CD14-positive monocyte (primary cell): ENCODE measurements around the gene TM9SF3. TPM values are rescaled to one million over a fixed set of nuclear protein-coding genes. Genes with fewer than 3 reads are reported as not detected.

Experiments used
- DNase-seq, 3 donors: peaks; one replicate each; pipeline ENCODE4 v3.0.0-alpha.2; 2011 to 2022
- H2AFZ ChIP-seq: 2 replicates; pipeline ENCODE4 v1.6.0; 2012; ENCODE audit warnings: mild to moderate bottlenecking, low read depth, low read length, inconsistent platforms; ENCODE audit not compliant: insufficient read depth, poor library complexity, severe bottlenecking
- H3K27ac ChIP-seq, 2 donors: 1 replicate in 1 of 2; 2 replicates in 1 of 2; pipeline ENCODE4 v1.5.1; 2012 to 2013; ENCODE audit warnings: low read length in 2 of 2, control low read depth in 1 of 2, inconsistent platforms in 1 of 2, low read depth in 1 of 2, mild to moderate bottlenecking in 1 of 2
- H3K27me3 ChIP-seq, 2 donors: one replicate each; pipeline versions ENCODE4 v1.6.0 to v1.6.1; 2011 to 2013; ENCODE audit warnings: low read length in 2 of 2; ENCODE audit not compliant: control insufficient read depth in 2 of 2, insufficient read depth in 2 of 2
- H3K36me3 ChIP-seq, 2 donors: replicated peaks in 1 of 2; 1 replicate in 1 of 2; 2 replicates in 1 of 2; pipeline versions ENCODE4 v1.5.1 to v1.6.1; 2012 to 2013; ENCODE audit warnings: low read length in 2 of 2, control low read depth in 1 of 2, inconsistent platforms in 1 of 2, mild to moderate bottlenecking in 1 of 2; ENCODE audit not compliant: insufficient read depth in 2 of 2, control insufficient read depth in 1 of 2
- H3K4me1 ChIP-seq, 2 donors: 1 replicate in 1 of 2; 2 replicates in 1 of 2; pipeline versions ENCODE4 v1.5.1 to v1.6.1; 2012 to 2013; ENCODE audit warnings: low read length in 2 of 2, control low read depth in 1 of 2, inconsistent platforms in 1 of 2, mild to moderate bottlenecking in 1 of 2, moderate library complexity in 1 of 2; ENCODE audit not compliant: insufficient read depth in 2 of 2, control insufficient read depth in 1 of 2
- H3K4me2 ChIP-seq: replicated peaks from 2 replicates; pipeline ENCODE3; 2012; ENCODE audit warnings: low read length, moderate library complexity, mild to moderate bottlenecking; ENCODE audit not compliant: poor library complexity, severe bottlenecking; ENCODE audit errors: extremely low read depth
- H3K4me3 ChIP-seq, 3 experiments: fragments of 200-600 bp in 1 of 3; sonication (generic) in 1 of 3; replicated peaks in 1 of 3; 1 replicate in 2 of 3; 2 replicates in 1 of 3; pipeline ENCODE4 v1.5.1; 2011 to 2013; ENCODE audit warnings: low read length in 3 of 3, mild to moderate bottlenecking in 3 of 3, control low read depth in 2 of 3, low read depth in 2 of 3, inconsistent platforms in 1 of 3, moderate library complexity in 1 of 3
- H3K79me2 ChIP-seq: 2 replicates; pipeline ENCODE4 v1.6.0; 2012; ENCODE audit warnings: mild to moderate bottlenecking, control low read depth, inconsistent platforms, low read length, moderate library complexity; ENCODE audit not compliant: insufficient read depth
- H3K9ac ChIP-seq: 2 replicates; pipeline ENCODE4 v1.6.0; 2017; ENCODE audit warnings: low read length, mild to moderate bottlenecking; ENCODE audit not compliant: insufficient read depth, poor library complexity, severe bottlenecking
- H3K9me3 ChIP-seq, 2 donors: replicated peaks in 1 of 2; 1 replicate in 1 of 2; 2 replicates in 1 of 2; pipeline versions ENCODE4 v1.5.1 to v1.6.1; 2012 to 2013; ENCODE audit warnings: low read length in 2 of 2, control low read depth in 1 of 2; ENCODE audit not compliant: control insufficient read depth in 1 of 2, insufficient read depth in 1 of 2
- H4K20me1 ChIP-seq: 2 replicates; pipeline ENCODE4 v1.6.0; 2012; ENCODE audit warnings: mild to moderate bottlenecking, low read length, control low read depth, moderate library complexity; ENCODE audit not compliant: insufficient read depth
- H3K27ac Mint-ChIP-seq, 7 donors: one replicate each; pipeline ENCODE4 v1.8.0; 2020; ENCODE audit warnings: mild to moderate bottlenecking in 7 of 7, mixed read lengths in 7 of 7, moderate library complexity in 6 of 7, inconsistent platforms in 2 of 7
- H3K27me3 Mint-ChIP-seq, 3 donors: one replicate each; pipeline ENCODE4 v1.8.0; 2021 to 2022; ENCODE audit warnings: low read depth in 3 of 3, mild to moderate bottlenecking in 3 of 3, mixed read lengths in 3 of 3, moderate library complexity in 3 of 3, inconsistent platforms in 1 of 3
- H3K36me3 Mint-ChIP-seq, 2 donors: one replicate each; pipeline ENCODE4 v1.8.0; 2020; ENCODE audit warnings: mixed read lengths in 2 of 2, inconsistent platforms in 1 of 2, mild to moderate bottlenecking in 1 of 2
- H3K4me1 Mint-ChIP-seq: one replicate; pipeline ENCODE4 v1.8.0; 2020; ENCODE audit warnings: mild to moderate bottlenecking, mixed read lengths
- H3K4me3 Mint-ChIP-seq, 2 donors: one replicate each; pipeline ENCODE4 v1.8.0; 2020; ENCODE audit warnings: mild to moderate bottlenecking in 2 of 2, mixed read lengths in 2 of 2, moderate library complexity in 1 of 2
- H3K9me3 Mint-ChIP-seq, 7 donors: one replicate each; pipeline ENCODE4 v1.8.0; 2020 to 2022; ENCODE audit warnings: mixed read lengths in 7 of 7, mild to moderate bottlenecking in 6 of 7, moderate library complexity in 6 of 7, inconsistent platforms in 2 of 7
- CTCF ChIP-seq: fragments of 200-600 bp; IDR thresholded peaks from one replicate; pipeline ENCODE4 v1.8.0; 2022; ENCODE audit warnings: antibody characterized with exemption, mild to moderate bottlenecking
- WGBS: methylation state at CpG from one replicate; pipeline ENCODE4 v1.1.5; 2013; ENCODE audit warnings: missing lambda C conversion rate; ENCODE audit not compliant: insufficient coverage; 5-methylcytosine and 5-hydroxymethylcytosine counted together
- intact Hi-C, 2 donors: fragments of 100-400 bp; cut with micrococcal nuclease; formaldehyde crosslinking; loops; one replicate each; pipeline versions ENCODE4 v1.15.0 to v1.15.1; 2023
- polyA plus RNA-seq, 3 donors: library from polyadenylated mRNA; depleted of rRNA in 1 of 3; unstranded in 2 of 3; stranded (reverse) in 1 of 3; fragments of 300-500 nt in 2 of 3; fragments of >200 nt in 1 of 3; fragmentation: Illumina TruSeq in 2 of 3; gene quantifications; 1 replicate in 2 of 3; 2 replicates in 1 of 3; pipeline ENCODE4 v1.2.3, GENCODE V29; 2012 to 2021

The TM9SF3 gene
- polyA plus RNA-seq, 3 donors = 23.9 to 67.1 (median 59.9) TPM

- Mint-ChIP-seq H3K36me3 (no peaks in the 10 kb centered on the region), H3K9me3 (peaks cover 0 to 3% (median 0%) of the 10 kb centered on the region in 7 donors), H3K27ac (no peak overlapping the region), H3K4me1 (no peaks in the 10 kb centered on the region), H3K27me3 (peaks cover 7 to 23% (median 11%) of the 10 kb centered on the region in 3 donors), H3K4me3 (no peak overlapping the region)
- intact Hi-C loops = no loop called here
- no peak for DNase-seq
- 68% methylated on average over 3 of the region's 5 CpGs for WGBS
- H3K4me1 ChIP-seq = no peaks in the 10 kb centered on the region
- no peak overlapping the region for H3K4me3 ChIP-seq
- H3K79me2 ChIP-seq = no peaks in the 10 kb centered on the region
- no peaks in the 10 kb centered on the region for H4K20me1 ChIP-seq
- H3K9me3 ChIP-seq = no peaks in the 10 kb centered on the region
- H3K27me3 ChIP-seq = no peaks in the 10 kb centered on the region
- H3K9ac ChIP-seq = no peak overlapping the region
- H2AFZ ChIP-seq = no peak overlapping the region
- no peak for TF ChIP-seq CTCF
- H3K4me2 ChIP-seq = no peak overlapping the region
- no peak overlapping the region for H3K27ac ChIP-seq
- H3K36me3 ChIP-seq = no peaks in the 10 kb centered on the region
These were observed 89.4 kb downstream of the TM9SF3 start for GRCh38 chr10:96497391-96497790.

GRCh38 chr10:96496281-96496925, 90.4 kb downstream of the TM9SF3 start:
- no peak overlapping the region for H3K9ac ChIP-seq
- TF ChIP-seq CTCF = no peak
- H3K27ac Mint-ChIP-seq = no peak overlapping the region
- H3K4me2 ChIP-seq = no peak overlapping the region
- H3K27me3 Mint-ChIP-seq = peaks cover 5 to 22% (median 8%) of the 10 kb centered on the region in 3 donors
- H3K4me3 Mint-ChIP-seq = no peak overlapping the region
- no peaks in the 10 kb centered on the region for H3K27me3 ChIP-seq
- no peak for DNase-seq
- WGBS = 84% methylated on average over 2 of the region's 6 CpGs
- H4K20me1 ChIP-seq = no peaks in the 10 kb centered on the region
- H3K9me3 ChIP-seq = no peaks in the 10 kb centered on the region
- H3K9me3 Mint-ChIP-seq = peaks cover 0 to 3% (median 0%) of the 10 kb centered on the region in 7 donors
- H3K79me2 ChIP-seq = no peaks in the 10 kb centered on the region
- no peaks in the 10 kb centered on the region for H3K4me1 ChIP-seq
- H3K27ac ChIP-seq = no peak overlapping the region
- intact Hi-C loops = no loop called here
- H3K4me1 Mint-ChIP-seq = no peaks in the 10 kb centered on the region
- no peak overlapping the region for H2AFZ ChIP-seq
- H3K36me3 ChIP-seq = no peaks in the 10 kb centered on the region
- no peaks in the 10 kb centered on the region for H3K36me3 Mint-ChIP-seq
- no peak overlapping the region for H3K4me3 ChIP-seq
